GM19328 (cell line): ENCODE measurements around the gene ARHGAP26.

Experiments
- ATAC-seq: cut with Tn5 transposase; IDR thresholded peaks from one replicate; pipeline ENCODE4 v1.9.1; 2021; ENCODE audit warnings: mild to moderate bottlenecking, moderate library complexity; ENCODE audit not compliant: unreplicated experiment

The ARHGAP26 gene

DNA sequence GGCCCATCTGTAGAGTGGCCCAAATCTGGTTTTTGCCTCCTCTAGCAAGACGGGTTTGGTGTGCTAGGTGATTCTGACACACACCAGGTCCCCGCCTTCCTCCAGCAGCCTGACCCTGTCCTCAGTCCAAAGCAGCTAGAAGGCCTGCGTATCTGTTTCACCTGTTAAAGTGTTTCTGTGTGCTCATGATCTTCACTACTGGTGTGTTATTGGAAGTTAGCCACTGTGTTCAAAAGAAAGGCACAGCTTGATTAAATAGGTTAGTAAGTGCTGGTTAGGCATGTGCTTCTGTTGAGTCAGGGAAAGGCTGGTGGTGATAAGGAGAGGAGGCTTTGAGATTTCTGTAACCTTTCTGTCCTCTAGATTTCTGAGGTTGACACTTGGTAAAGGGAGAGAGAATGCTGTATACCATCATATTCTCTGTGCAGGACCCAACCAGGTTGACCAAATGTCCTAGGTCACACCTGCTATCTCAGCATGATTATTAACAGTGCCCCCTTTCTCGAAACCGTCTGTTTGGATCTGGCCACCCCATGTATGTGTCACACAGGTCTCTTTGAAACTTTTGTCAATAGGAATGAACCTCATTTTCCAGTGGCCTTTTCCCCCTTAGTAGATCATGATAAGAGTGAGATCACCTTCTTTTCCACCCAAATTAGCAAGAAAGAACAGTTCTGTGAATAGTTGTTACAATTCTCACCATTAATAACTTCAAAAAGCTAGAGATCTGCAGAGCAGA, 58.8 kb downstream of the ARHGAP26 start:
- no peak for ATAC-seq

DNA sequence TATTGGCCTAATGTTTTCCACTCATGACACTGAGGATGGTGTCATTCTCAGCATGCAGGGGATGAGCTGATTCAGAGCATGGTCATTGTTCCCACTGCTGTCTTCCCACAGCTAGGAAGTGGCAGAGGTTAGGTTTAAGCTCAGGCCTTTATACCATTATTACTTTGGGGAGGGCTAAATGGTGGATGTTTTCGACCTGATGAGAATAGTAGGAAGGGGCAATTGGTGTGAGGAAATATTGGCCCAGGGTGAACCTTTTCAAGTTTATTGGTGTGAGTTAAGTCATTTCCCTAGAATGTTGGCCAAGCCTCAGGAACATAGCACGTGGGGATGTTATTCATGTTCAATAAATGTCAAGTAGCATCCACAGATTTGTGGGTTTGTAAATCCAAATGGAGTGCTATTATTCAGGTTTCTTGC, 59.6 kb downstream of the ARHGAP26 start:
- ATAC-seq: no peak

GRCh38 chr5:142830241-142831008, 60.2 kb downstream of the ARHGAP26 start:
- no peak for ATAC-seq

DNA sequence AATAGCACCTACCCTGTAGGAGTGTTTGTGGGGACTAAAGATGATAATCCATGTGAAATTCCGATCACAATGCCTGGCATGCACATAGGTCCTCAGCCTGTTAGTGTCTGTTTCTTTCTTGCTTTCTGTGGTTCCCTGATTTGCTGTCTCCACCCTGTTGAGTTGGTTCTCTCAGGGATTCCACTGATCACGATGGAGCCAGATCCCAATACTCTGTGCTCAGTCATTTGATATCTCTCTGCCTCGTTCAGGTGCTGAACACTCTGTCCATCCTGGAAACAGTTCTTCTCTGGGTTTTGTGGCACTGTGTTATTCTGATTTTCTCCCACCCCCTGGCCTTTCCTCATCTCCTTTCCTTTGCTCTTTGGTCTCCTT, 60.8 kb downstream of the ARHGAP26 start:
- no peak for ATAC-seq

DNA sequence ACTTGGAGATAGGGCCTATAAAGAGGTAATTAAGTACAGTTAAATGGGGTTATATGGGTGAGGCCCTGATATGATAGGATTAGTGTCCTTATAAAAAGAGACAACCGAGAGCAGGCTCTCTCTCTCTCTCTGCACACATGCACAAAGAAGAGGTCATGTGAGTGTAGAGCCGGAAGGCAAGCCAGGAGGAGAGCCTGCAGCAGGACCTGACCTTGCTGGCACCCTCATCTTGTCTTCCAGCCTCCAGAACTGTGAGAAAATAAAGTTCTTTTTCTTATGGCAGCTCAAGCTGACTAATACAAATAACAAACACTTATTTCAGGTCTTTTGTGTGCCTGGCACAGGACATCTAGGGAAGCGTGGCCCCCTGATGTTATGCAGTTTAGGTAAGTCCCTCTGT, 62.1 kb downstream of the ARHGAP26 start:
- ATAC-seq: no peak

DNA sequence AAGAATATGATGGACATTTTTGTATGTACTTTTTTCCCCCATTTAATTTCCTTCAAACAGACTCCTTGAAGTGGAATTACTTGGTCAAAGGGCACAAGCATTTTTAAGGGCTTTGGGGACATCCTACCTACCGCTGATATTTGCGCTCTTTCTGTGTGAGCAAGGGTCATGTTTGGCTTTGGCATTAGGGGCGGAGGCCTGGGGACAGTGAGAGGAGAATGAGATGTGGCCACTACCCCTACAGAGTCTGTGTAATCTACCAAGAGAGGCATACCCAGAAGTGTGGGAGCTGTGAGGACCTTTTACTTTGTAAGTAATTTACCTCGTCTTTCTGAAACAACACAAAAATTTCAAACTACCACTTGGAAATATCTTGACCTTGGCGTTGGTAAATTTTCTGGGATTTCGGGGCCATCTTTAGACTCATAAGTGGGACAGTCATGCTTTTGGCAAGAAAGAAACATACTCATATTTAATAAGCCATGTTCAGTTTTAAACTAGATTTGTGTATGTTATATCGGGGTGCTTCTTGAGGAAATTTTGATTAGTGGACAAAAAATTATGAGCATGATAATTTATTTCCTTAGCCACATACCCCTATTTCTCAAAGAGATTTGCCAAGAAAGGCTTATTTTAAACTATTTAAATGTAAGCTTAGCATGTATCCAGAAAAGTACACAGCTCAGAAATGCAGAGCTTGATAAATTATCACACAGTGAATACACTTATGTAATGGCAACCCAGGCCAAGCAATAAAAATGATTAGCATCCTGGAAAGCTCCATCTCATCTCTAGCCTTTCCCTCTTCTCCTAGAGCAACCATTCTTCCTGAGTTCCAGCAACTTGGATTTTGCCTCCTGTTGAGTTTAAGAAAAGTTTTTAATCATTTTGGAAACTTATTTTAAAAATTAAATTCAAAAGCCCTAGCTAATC, 63.6 kb downstream of the ARHGAP26 start:
- ATAC-seq: no peak

DNA sequence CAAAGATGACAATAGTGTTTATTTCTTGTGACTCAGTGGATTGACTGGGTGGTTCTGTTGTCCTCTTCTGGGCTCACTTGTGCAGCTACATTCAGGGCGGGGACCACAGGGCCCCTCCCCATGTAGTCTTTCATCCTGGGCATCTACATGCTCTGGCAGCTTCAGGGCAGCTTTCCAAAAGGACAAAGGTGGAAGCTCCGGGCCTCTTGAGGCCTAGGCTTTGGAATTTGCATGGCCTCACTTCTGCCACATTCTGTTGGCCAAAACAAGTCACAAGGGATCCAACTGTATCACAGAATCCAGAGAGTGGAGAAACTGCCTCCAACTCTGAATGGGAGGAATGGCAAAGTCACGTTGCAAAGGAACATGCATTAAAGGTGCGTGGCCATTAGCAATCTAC, 64.3 kb downstream of the ARHGAP26 start:
- ATAC-seq: no peak

- ATAC-seq: no peak
Observed at GRCh38 chr5:142835540-142835939, 65.4 kb downstream of the ARHGAP26 start.

GRCh38 chr5:142836048-142836447, 65.9 kb downstream of the ARHGAP26 start:
- ATAC-seq: no peak

DNA sequence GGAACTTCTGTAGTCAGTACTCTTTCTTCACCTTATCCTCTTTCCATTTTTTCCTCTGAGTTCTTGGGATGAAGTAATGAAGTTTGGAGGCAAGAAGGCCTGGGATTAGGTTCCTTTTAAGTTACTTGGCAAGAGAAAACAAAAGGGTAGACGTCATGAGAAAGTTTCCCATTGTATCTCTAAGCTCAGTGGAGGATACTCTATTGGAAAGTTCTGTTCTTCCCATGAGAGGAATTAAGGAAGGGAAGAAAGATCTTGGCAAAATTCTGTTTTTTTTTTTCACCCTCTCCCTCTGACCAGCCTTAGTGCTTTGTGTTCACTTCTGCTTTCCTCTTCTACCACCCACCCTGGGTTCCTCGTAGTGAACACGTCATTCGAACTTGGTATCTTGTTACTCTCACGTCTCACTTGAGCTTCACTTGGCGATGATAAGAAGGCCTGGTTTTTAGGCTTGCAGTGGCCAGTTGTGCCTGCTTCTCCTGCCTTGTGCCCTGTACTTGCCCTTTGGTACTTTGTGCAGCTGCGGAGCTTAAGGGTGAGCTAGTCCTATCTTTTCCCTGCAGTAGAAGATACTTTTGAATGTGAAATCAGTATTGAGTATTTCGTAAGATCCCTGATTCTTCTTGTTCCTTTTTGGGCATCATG, 67.0 kb downstream of the ARHGAP26 start:
- no peak for ATAC-seq

GRCh38 chr5:142838845-142839244, 68.7 kb downstream of the ARHGAP26 start:
- ATAC-seq: no peak

GRCh38 chr5:142839711-142840346, 69.7 kb downstream of the ARHGAP26 start:
- no peak for ATAC-seq

DNA sequence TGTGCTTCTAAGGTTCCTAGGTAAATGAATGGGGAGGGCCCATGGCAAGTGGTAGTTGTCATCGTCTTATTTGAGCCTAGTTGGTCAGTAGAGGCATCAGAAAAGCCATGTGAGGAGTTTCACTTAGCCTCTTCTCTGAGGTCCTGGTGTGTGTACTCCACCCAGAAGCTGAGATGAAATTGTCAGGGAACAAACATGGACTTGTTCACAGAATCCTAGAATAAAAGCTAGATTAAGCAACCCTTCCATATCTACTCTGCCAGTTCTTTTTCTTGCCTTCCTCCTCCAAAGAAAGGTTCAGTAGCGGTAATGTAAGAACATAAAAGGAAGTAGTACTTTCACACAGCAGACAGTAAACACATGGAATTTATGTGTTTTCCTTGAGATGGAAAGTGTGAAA, 70.4 kb downstream of the ARHGAP26 start:
- ATAC-seq: no peak

DNA sequence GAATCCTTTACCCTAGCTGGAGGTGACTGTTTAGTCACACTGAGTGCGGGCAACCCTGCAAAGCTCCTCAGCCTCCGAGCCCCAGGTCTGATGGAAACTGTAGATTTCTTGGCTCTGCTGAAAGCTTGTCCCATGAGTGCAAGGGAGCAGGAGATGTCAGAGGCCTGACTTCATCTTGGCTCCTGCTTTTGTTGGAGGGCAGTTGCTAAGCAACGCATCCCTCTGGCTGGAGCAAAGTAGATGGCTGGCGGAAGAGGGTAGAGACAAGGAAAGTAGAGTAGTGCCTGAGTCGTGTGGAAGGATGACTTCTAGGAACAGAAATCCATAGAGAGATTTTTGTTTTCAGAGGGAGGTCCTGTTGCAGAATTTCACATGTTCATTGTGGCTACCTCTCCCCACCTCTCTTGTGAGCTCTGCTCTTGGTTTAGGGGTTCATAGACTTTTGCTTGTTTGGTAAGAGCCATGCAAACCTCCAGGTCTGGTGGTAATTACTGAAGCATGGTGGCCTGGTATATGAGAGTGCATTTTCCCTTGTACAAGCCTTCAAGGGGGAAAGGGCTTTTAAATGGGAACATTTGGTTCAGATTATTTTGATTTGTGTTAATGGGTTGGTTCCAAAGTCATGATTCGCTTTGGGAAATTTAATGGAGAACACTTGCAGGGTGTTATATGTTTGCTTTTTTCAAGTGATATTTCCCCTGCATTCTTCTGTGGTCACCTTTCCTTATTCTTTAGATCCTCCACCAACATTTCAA, 71.5 kb downstream of the ARHGAP26 start:
- ATAC-seq: no peak

DNA sequence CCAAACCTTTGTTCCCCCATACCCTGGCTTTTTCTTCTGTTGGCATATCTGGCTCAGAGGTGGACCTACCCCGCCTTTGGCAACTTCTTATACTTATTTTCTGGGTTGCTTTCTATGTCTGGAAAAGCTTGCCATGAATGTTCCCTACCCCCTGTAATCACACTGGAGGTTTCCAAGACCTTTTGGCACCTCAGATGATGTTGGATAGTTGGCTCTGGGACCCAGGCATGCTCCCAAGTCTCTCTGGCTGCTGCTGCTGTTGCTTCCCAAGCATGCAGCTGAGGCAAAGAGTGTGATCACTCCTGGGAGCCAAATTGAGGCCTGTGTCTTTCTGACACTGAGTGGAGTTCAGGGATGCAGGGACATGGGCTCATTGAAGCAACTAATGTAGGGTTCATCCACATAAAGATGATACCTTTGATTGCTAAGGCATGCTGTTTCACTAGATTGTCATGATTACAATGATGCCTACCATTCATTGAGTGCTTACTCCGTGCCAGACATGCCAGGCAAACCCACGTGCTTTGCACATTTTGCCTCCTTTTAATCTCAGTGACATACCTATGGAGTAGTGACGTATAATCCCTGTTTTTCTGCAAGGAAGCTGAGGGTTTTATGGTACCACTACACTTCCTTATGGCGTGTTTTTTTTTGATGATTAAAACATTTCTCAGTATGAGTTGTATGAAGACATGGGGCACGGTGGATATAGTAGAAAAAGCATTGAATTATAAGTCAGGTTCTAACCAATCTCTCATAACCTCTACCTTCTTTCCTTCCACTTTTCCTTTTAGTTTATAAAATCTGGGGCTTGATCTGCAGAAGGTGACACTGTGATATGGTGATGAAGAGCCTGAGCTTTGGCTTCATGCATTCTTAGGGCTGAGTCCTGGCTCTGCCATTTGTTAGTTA, 73.1 kb downstream of the ARHGAP26 start:
- ATAC-seq: no peak

- no peak for ATAC-seq
Observed at GRCh38 chr5:142844866-142845265, 74.7 kb downstream of the ARHGAP26 start.

- ATAC-seq: no peak
Observed at GRCh38 chr5:142845402-142845921, 75.3 kb downstream of the ARHGAP26 start.

- no peak for ATAC-seq
Observed at GRCh38 chr5:142845954-142846398, 75.8 kb downstream of the ARHGAP26 start.
